DND-41 (cell line): ENCODE results near the gene ADRM1.

Experiments
- ATAC-seq: fragments of 200-7000 bp; cut with Tn5 transposase; 3 replicates; pipeline ENCODE4 v1.9.1; 2021; ENCODE audit warnings: low read depth; ENCODE audit not compliant: insufficient read depth
- DNase-seq: peaks from one replicate; pipeline ENCODE4 v3.0.0-alpha.2; 2020
- H2AFZ ChIP-seq: 2 replicates; pipeline ENCODE4 v1.6.0; 2012; ENCODE audit warnings: low read depth, low read length
- H3K27ac ChIP-seq: 2 replicates; pipeline ENCODE4 v1.5.1; 2012; ENCODE audit warnings: low read length, inconsistent platforms
- H3K27me3 ChIP-seq: fragments of 200-600 bp; sonication (generic); 2 replicates; pipeline ENCODE4 v1.6.0; 2012; ENCODE audit warnings: low read length, mild to moderate bottlenecking, inconsistent platforms; ENCODE audit not compliant: insufficient read depth, poor library complexity
- H3K36me3 ChIP-seq: 2 replicates; pipeline ENCODE4 v1.5.1; 2012; ENCODE audit warnings: low read length, inconsistent platforms; ENCODE audit not compliant: insufficient read depth
- H3K4me1 ChIP-seq: 2 replicates; pipeline ENCODE4 v1.5.1; 2012; ENCODE audit warnings: mild to moderate bottlenecking, low read length; ENCODE audit not compliant: insufficient read depth
- H3K4me2 ChIP-seq: 2 replicates; pipeline ENCODE4 v1.6.0; 2012; ENCODE audit warnings: mild to moderate bottlenecking, moderate library complexity, low read length, inconsistent platforms; ENCODE audit not compliant: insufficient read depth
- H3K4me3 ChIP-seq, 2 experiments: fragments of 200-600 bp in 1 of 2; shearing (Covaris generic) in 1 of 2; 2 replicates each; pipeline ENCODE4 v1.5.1; 2012 to 2016; ENCODE audit warnings: inconsistent platforms in 2 of 2, low read length in 2 of 2, mild to moderate bottlenecking in 2 of 2, low read depth in 1 of 2, moderate library complexity in 1 of 2
- H3K79me2 ChIP-seq: 2 replicates; pipeline ENCODE4 v1.6.0; 2012; ENCODE audit warnings: low read length, inconsistent platforms; ENCODE audit not compliant: insufficient read depth
- H3K9ac ChIP-seq: 2 replicates; pipeline ENCODE4 v1.6.0; 2012; ENCODE audit warnings: low read depth, mild to moderate bottlenecking, inconsistent platforms, low read length, moderate library complexity
- H3K9me3 ChIP-seq: 2 replicates; pipeline ENCODE4 v1.5.1; 2012; ENCODE audit warnings: low read length, moderate library complexity, mild to moderate bottlenecking, inconsistent platforms; ENCODE audit not compliant: insufficient read depth, severe bottlenecking
- H4K20me1 ChIP-seq: 2 replicates; pipeline ENCODE4 v1.6.0; 2012; ENCODE audit warnings: low read length; ENCODE audit not compliant: insufficient read depth
- CTCF ChIP-seq: IDR thresholded peaks from 2 replicates; pipeline ENCODE4 v1.5.1; 2012; ENCODE audit warnings: borderline replicate concordance, low read length, moderate library complexity, mild to moderate bottlenecking; ENCODE audit not compliant: poor library complexity, severe bottlenecking; ENCODE audit errors: extremely low read depth
- EZH2 ChIP-seq: IDR thresholded peaks from 3 replicates; pipeline ENCODE4 v1.6.1; 2012; ENCODE audit warnings: borderline replicate concordance, low read depth, mild to moderate bottlenecking, moderate library complexity, low read length, inconsistent platforms; ENCODE audit not compliant: severe bottlenecking

Gene ADRM1

GRCh38 chr20:62306414-62307187, 3.8 kb downstream of the ADRM1 start:
- no peak overlapping the region for H2AFZ ChIP-seq
- peaks cover 62% of the 10 kb centered on the region for H3K36me3 ChIP-seq
- H3K79me2 ChIP-seq, result peaks cover 41% of the 10 kb centered on the region
- H4K20me1 ChIP-seq, result peaks cover 57% of the 10 kb centered on the region
- ATAC-seq (no peak), DNase-seq (no peak)
- H3K4me2 ChIP-seq, result peak overlapping the region; percentile 100; the same call in 1 of the 2 replicates
- H3K4me3 ChIP-seq, result no peak overlapping the region
- TF ChIP-seq CTCF, result no peak
- TF ChIP-seq EZH2, result no peak
- H3K9me3 ChIP-seq, result no peaks in the 10 kb centered on the region
- H3K27ac ChIP-seq, result no peak overlapping the region
- H3K9ac ChIP-seq, result no peak overlapping the region
- H3K27me3 ChIP-seq, result no peaks in the 10 kb centered on the region
- peaks cover 33% of the 10 kb centered on the region for H3K4me1 ChIP-seq

- no peak overlapping the region for H3K27ac ChIP-seq
- peaks cover 62% of the 10 kb centered on the region for H3K36me3 ChIP-seq
- peaks cover 57% of the 10 kb centered on the region for H4K20me1 ChIP-seq
- H3K9ac ChIP-seq, result no peak overlapping the region
- H3K27me3 ChIP-seq, result no peaks in the 10 kb centered on the region
- H3K9me3 ChIP-seq, result no peaks in the 10 kb centered on the region
- H3K4me1 ChIP-seq, result peaks cover 28% of the 10 kb centered on the region
- H3K4me3 ChIP-seq, result no peak overlapping the region
- no peak for TF ChIP-seq CTCF
- TF ChIP-seq EZH2, result no peak
- peaks cover 41% of the 10 kb centered on the region for H3K79me2 ChIP-seq
- ATAC-seq (no peak), DNase-seq (no peak)
- no peak overlapping the region for H3K4me2 ChIP-seq
- H2AFZ ChIP-seq, result no peak overlapping the region
Observed at GRCh38 chr20:62307226-62308101, 4.7 kb downstream of the ADRM1 start.

GRCh38 chr20:62308102-62308822, 5.5 kb downstream of the ADRM1 start:
- no peak overlapping the region for H3K9ac ChIP-seq
- peaks cover 56% of the 10 kb centered on the region for H4K20me1 ChIP-seq
- TF ChIP-seq EZH2 (no peak), CTCF (no peak)
- no peak overlapping the region for H2AFZ ChIP-seq
- peaks cover 61% of the 10 kb centered on the region for H3K36me3 ChIP-seq
- H3K27me3 ChIP-seq, result no peaks in the 10 kb centered on the region
- ATAC-seq, result no peak
- no peak overlapping the region for H3K27ac ChIP-seq
- DNase-seq, result no peak
- peaks cover 36% of the 10 kb centered on the region for H3K79me2 ChIP-seq
- no peak overlapping the region for H3K4me2 ChIP-seq
- H3K9me3 ChIP-seq, result no peaks in the 10 kb centered on the region
- H3K4me1 ChIP-seq, result peaks cover 28% of the 10 kb centered on the region
- no peak overlapping the region for H3K4me3 ChIP-seq
